ENCODE measurements around the gene SERPINA4. TPM values are rescaled to one million over a fixed set of nuclear protein-coding genes. Genes with fewer than 3 reads are reported as not detected.

SERPINA4 gene
- total and polyA plus RNA-seq, 2 of the 13 experiments (the other 11 are each of a cell fraction or from before 2014, with no cell fraction given): 39.1 to 57.8 TPM

DNA sequence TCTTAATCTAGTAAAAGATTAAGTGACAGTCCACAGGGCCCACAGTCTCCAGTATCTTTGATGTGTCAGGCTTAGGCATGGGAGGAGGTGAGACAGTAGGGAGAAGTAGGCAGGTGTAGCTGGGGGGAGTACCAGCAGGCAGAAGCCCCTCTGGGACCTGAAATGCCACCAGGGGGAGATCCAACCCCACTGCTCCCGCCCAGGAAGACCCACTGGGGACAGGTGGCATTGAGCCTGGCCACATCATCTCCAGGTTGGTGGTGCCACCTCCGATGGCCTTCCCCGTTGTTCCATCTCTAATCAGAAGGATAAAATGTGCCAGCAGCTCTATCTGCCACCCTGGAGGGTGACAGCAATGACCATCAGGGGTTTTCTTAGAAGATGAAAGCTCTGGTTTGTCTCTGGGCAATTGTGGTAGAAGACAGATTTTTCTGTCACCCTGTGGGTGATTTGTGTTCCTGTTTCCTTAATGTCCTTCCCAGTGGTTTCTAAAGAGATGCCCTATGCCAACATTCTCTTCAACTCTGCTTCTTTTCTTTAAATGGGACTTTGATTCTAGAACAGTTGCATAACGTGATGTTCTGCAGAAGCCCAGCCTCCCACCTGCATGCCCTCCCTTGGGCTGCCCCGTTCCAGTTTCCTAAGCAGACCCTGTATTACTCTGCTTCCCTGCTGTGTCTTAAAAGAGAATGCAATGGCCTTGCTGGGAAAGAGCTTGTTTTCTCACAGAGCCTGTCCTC is 39.7 kb upstream of the SERPINA4 start (continued):
- TF ChIP-seq ZNF607 (CRISPR knock-in tag; IDR thresholded peaks at IDR 0.05; ENCODE audit: borderline replicate concordance): no peak
- no peak for TF ChIP-seq SNAPC2 (CRISPR knock-in tag; IDR thresholded peaks at IDR 0.05)
- TF ChIP-seq, protein P1, sequence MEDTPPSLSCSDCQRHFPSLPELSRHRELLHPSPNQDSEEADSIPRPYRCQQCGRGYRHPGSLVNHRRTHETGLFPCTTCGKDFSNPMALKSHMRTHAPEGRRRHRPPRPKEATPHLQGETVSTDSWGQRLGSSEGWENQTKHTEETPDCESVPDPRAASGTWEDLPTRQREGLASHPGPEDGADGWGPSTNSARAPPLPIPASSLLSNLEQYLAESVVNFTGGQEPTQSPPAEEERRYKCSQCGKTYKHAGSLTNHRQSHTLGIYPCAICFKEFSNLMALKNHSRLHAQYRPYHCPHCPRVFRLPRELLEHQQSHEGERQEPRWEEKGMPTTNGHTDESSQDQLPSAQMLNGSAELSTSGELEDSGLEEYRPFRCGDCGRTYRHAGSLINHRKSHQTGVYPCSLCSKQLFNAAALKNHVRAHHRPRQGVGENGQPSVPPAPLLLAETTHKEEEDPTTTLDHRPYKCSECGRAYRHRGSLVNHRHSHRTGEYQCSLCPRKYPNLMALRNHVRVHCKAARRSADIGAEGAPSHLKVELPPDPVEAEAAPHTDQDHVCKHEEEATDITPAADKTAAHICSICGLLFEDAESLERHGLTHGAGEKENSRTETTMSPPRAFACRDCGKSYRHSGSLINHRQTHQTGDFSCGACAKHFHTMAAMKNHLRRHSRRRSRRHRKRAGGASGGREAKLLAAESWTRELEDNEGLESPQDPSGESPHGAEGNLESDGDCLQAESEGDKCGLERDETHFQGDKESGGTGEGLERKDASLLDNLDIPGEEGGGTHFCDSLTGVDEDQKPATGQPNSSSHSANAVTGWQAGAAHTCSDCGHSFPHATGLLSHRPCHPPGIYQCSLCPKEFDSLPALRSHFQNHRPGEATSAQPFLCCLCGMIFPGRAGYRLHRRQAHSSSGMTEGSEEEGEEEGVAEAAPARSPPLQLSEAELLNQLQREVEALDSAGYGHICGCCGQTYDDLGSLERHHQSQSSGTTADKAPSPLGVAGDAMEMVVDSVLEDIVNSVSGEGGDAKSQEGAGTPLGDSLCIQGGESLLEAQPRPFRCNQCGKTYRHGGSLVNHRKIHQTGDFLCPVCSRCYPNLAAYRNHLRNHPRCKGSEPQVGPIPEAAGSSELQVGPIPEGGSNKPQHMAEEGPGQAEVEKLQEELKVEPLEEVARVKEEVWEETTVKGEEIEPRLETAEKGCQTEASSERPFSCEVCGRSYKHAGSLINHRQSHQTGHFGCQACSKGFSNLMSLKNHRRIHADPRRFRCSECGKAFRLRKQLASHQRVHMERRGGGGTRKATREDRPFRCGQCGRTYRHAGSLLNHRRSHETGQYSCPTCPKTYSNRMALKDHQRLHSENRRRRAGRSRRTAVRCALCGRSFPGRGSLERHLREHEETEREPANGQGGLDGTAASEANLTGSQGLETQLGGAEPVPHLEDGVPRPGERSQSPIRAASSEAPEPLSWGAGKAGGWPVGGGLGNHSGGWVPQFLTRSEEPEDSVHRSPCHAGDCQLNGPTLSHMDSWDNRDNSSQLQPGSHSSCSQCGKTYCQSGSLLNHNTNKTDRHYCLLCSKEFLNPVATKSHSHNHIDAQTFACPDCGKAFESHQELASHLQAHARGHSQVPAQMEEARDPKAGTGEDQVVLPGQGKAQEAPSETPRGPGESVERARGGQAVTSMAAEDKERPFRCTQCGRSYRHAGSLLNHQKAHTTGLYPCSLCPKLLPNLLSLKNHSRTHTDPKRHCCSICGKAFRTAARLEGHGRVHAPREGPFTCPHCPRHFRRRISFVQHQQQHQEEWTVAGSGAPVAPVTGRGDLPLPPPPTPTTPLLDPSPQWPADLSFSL (CRISPR knock-in tag; IDR thresholded peaks at IDR 0.05): 0 out of 2 replicates have a peak, but pooled peaks have one; percentile 13
- no peak for TF ChIP-seq PHF21A (CRISPR knock-in tag; IDR thresholded peaks at IDR 0.05)
- no peak for TF ChIP-seq SNAI1 (CRISPR knock-in tag; IDR thresholded peaks at IDR 0.05; ENCODE audit: borderline replicate concordance)
- no peak for TF ChIP-seq ARID4A (CRISPR knock-in tag; IDR thresholded peaks at IDR 0.05; ENCODE audit: borderline replicate concordance)
- TF ChIP-seq U2AF1 (optimal IDR thresholded peaks at IDR 0.05; ENCODE audit: low read depth, low read length): no peak
- TF ChIP-seq, protein P2, sequence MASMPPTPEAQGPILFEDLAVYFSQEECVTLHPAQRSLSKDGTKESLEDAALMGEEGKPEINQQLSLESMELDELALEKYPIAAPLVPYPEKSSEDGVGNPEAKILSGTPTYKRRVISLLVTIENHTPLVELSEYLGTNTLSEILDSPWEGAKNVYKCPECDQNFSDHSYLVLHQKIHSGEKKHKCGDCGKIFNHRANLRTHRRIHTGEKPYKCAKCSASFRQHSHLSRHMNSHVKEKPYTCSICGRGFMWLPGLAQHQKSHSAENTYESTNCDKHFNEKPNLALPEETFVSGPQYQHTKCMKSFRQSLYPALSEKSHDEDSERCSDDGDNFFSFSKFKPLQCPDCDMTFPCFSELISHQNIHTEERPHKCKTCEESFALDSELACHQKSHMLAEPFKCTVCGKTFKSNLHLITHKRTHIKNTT (CRISPR knock-in tag; IDR thresholded peaks at IDR 0.05): no peak
- TF ChIP-seq, protein P3, sequence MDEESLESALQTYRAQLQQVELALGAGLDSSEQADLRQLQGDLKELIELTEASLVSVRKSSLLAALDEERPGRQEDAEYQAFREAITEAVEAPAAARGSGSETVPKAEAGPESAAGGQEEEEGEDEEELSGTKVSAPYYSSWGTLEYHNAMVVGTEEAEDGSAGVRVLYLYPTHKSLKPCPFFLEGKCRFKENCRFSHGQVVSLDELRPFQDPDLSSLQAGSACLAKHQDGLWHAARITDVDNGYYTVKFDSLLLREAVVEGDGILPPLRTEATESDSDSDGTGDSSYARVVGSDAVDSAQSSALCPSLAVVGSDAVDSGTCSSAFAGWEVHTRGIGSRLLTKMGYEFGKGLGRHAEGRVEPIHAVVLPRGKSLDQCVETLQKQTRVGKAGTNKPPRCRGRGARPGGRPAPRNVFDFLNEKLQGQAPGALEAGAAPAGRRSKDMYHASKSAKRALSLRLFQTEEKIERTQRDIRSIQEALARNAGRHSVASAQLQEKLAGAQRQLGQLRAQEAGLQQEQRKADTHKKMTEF (CRISPR knock-in tag; IDR thresholded peaks at IDR 0.05): no peak
- no peak for TF ChIP-seq THAP7 (CRISPR knock-in tag; IDR thresholded peaks at IDR 0.05)
- no peak for TF ChIP-seq ZNF556 (CRISPR knock-in tag; IDR thresholded peaks at IDR 0.05; ENCODE audit: borderline replicate concordance)
- no peak for TF ChIP-seq NCOA5 (CRISPR knock-in tag; IDR thresholded peaks at IDR 0.05)
- 0 out of 2 replicates have a peak, but pooled peaks have one; percentile 14 for TF ChIP-seq ZMAT3 (CRISPR knock-in tag; conservative IDR thresholded peaks at IDR 0.05)

All from HepG2 (cell line).